Neural progenitor cell (in vitro differentiated cells): ENCODE data around the gene LAG3.

ENCODE experiments used
- EZH2 ChIP-seq: fragments of 200-600 bp; sonication (generic); IDR thresholded peaks from 2 replicates; pipeline ENCODE4 v1.6.1; 2017; ENCODE audit warnings: antibody characterized with exemption, mild to moderate bottlenecking, moderate library complexity
- TF ChIP-seq, protein P1 (sequence below): fragments of 200-600 bp; sonication (generic); IDR thresholded peaks from 2 replicates; pipeline ENCODE4 v1.5.1; 2017; ENCODE audit warnings: antibody characterized with exemption, mild to moderate bottlenecking

DNA sequence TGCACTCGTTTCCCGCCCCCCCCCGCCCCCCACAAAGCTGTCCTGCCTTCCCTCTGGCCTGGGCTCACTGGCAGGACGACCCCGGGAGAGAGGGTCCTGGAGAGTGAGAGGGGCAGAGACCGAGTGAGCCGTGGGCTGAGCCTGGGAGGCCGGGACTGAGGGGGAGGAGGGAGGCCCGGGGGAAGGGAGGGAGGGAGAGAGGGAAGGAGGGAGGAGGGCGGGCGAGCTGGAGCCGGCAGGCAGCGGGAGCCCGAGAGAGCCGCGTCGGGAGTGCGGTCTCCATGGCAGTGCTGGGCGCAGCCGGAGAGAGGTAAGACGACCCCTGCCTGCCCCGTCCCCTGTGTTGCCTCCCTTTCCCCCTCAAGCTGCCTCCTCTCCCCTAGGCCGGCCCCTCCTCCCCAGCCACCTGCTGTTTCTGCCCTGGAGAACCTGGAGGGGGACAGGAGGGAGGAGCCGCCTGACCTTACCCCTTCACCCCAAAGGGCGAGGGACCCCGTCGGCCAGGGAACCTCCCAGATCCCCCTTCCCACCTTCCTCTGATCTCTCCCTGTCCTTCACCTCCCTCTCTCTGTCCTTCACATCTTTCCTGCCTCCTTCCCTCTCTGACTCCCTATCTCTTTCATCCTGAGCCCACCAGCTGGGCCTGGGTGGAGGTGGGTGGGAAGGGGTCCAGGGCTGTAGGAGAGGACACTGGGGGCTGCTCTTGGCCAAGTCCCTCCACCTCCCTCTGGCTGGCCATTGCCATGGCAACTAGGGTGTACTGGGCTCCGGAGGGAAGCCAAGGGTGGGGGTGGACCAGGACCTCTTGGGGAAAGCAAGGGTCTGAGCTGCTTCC lies 49.5 kb downstream of the LAG3 start, which contains the start of gene GPR162:
- no peak for TF ChIP-seq EZH2
- TF ChIP-seq, protein P1, sequence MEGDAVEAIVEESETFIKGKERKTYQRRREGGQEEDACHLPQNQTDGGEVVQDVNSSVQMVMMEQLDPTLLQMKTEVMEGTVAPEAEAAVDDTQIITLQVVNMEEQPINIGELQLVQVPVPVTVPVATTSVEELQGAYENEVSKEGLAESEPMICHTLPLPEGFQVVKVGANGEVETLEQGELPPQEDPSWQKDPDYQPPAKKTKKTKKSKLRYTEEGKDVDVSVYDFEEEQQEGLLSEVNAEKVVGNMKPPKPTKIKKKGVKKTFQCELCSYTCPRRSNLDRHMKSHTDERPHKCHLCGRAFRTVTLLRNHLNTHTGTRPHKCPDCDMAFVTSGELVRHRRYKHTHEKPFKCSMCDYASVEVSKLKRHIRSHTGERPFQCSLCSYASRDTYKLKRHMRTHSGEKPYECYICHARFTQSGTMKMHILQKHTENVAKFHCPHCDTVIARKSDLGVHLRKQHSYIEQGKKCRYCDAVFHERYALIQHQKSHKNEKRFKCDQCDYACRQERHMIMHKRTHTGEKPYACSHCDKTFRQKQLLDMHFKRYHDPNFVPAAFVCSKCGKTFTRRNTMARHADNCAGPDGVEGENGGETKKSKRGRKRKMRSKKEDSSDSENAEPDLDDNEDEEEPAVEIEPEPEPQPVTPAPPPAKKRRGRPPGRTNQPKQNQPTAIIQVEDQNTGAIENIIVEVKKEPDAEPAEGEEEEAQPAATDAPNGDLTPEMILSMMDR: no peak
